Measurements from ENCODE around the gene STRN4. TPM values are rescaled to one million over a fixed set of nuclear protein-coding genes. Genes with fewer than 3 reads are reported as not detected.
"Not testable (repeated sequence)": the region's sequence is repeated elsewhere in the genome, so short reads cannot be mapped to it uniquely, and the experiment has no call there.

The STRN4 gene
- total RNA-seq, 1 experiment from 2014 or later: 89.5 TPM

- DNase-seq (ENCODE audit: low read depth, low spot score) (no peak), ATAC-seq (no peak)
- no peak for TF ChIP-seq TCF7L2 (IDR thresholded peaks at IDR 0.05; ENCODE audit: low read depth, low read length)
- no peak for TF ChIP-seq POLR2AphosphoS5 (IDR thresholded peaks at IDR 0.05; ENCODE audit: low read depth, low read length)
- no peak for TF ChIP-seq CTCF (IDR thresholded peaks at IDR 0.05)
- TF ChIP-seq SIN3A (IDR thresholded peaks at IDR 0.05; ENCODE audit: borderline replicate concordance, insufficient read depth, low read depth, low read length): no peak
- H3K27me3 ChIP-seq (ENCODE audit: control insufficient read depth, insufficient read depth, low read length): no peaks in the 10 kb centered on the region
- BruUV-seq (replicated peaks): no TSS peak
- no peaks in the 10 kb centered on the region for H3K36me3 ChIP-seq (ENCODE audit: control insufficient read depth, insufficient read depth, low read length)
- ChIA-PET CTCF (no interaction called here), POLR2A (interaction anchor here (0.7 kb wide), 1 partner anchor 22 kb away, joined by 12 read pairs; no protein-coding TSS in a partner anchor)
- H3K27ac ChIP-seq (ENCODE audit: low read length): no peak overlapping the region
- intact Hi-C loops (cut with micrococcal nuclease; ENCODE audit: unreplicated experiment) (no loop called here), in situ Hi-C loops (cut with HindIII; ENCODE audit: low pct_unique_long_range_greater_than_20kb, low sequenced_read_pairs) (no loop called here)
- no peaks in the 10 kb centered on the region for H3K9me3 ChIP-seq (ENCODE audit: control insufficient read depth, insufficient read depth, low read depth, low read length)
- H3K4me3 ChIP-seq (ENCODE audit: low read depth in 2 of 2, low read length in 2 of 2): no peak overlapping the region
- H3K4me1 ChIP-seq (ENCODE audit: control insufficient read depth, insufficient read depth, low read length): no peaks in the 10 kb centered on the region
Observed at GRCh38 chr19:46762245-46762890, 16.1 kb upstream of the STRN4 start.

- Histone ChIP-seq H3K9me3 (ENCODE audit: control insufficient read depth, insufficient read depth, low read depth, low read length) (no peaks in the 10 kb centered on the region), H3K4me3 (ENCODE audit: low read depth in 2 of 2, low read length in 2 of 2) (no peak overlapping the region), H3K27me3 (ENCODE audit: control insufficient read depth, insufficient read depth, low read length) (no peaks in the 10 kb centered on the region), H3K36me3 (ENCODE audit: control insufficient read depth, insufficient read depth, low read length) (no peaks in the 10 kb centered on the region), H3K4me1 (ENCODE audit: control insufficient read depth, insufficient read depth, low read length) (no peaks in the 10 kb centered on the region), H3K27ac (ENCODE audit: low read length) (no peak overlapping the region)
- DNase-seq (ENCODE audit: low read depth, low spot score) (no peak), ATAC-seq (no peak)
- CTCF ChIA-PET: no interaction called here
- in situ Hi-C loops (cut with HindIII; ENCODE audit: low pct_unique_long_range_greater_than_20kb, low sequenced_read_pairs) (no loop called here), intact Hi-C loops (cut with micrococcal nuclease; ENCODE audit: unreplicated experiment) (no loop called here)
- BruUV-seq (replicated peaks): no TSS peak
- TF ChIP-seq REST (IDR thresholded peaks at IDR 0.05; ENCODE audit: insufficient read depth in 1 of 2, low read depth in 2 of 2, low read length in 1 of 2) (no peak), SIN3A (IDR thresholded peaks at IDR 0.05; ENCODE audit: borderline replicate concordance, insufficient read depth, low read depth, low read length) (no peak), TCF7L2 (IDR thresholded peaks at IDR 0.05; ENCODE audit: low read depth, low read length) (no peak)
- POLR2A ChIA-PET: interaction anchor here (0.7 kb wide), 1 partner anchor 23 kb away, joined by 12 read pairs; no protein-coding TSS in a partner anchor
Observed at GRCh38 chr19:46761418-46761831, 15.2 kb upstream of the STRN4 start.

GRCh38 chr19:46760897-46761296, 14.6 kb upstream of the STRN4 start:
- H3K4me1 ChIP-seq (ENCODE audit: control insufficient read depth, insufficient read depth, low read length); H3K9me3 ChIP-seq (ENCODE audit: control insufficient read depth, insufficient read depth, low read depth, low read length); CTCF ChIA-PET; H3K27ac ChIP-seq (ENCODE audit: low read length); H3K4me3 ChIP-seq (ENCODE audit: low read depth in 2 of 2, low read length in 2 of 2); BruUV-seq (replicated peaks); H3K36me3 ChIP-seq (ENCODE audit: control insufficient read depth, insufficient read depth, low read length); ATAC-seq; DNase-seq (ENCODE audit: low read depth, low spot score); H3K27me3 ChIP-seq (ENCODE audit: control insufficient read depth, insufficient read depth, low read length); in situ Hi-C loops (cut with HindIII; ENCODE audit: low pct_unique_long_range_greater_than_20kb, low sequenced_read_pairs); intact Hi-C loops (cut with micrococcal nuclease; ENCODE audit: unreplicated experiment): not testable (repeated sequence)
- POLR2A ChIA-PET: interaction anchor here (0.6 kb wide), 1 partner anchor 1725 kb away, joined by 3 read pairs; no protein-coding TSS in a partner anchor

Measured in Panc1 (cell line).